HG03558 (cell line): ENCODE results near the gene TOGARAM1.
"Not testable (repeated sequence)": the region's sequence is repeated elsewhere in the genome, so short reads cannot be mapped to it uniquely, and the experiment has no call there.

Experiments used
- ATAC-seq: cut with Tn5 transposase; IDR thresholded peaks from one replicate; pipeline ENCODE4 v1.9.1; 2021; ENCODE audit warnings: moderate number of reproducible peaks; ENCODE audit not compliant: unreplicated experiment; ENCODE audit errors: extremely low read depth

The TOGARAM1 gene

DNA sequence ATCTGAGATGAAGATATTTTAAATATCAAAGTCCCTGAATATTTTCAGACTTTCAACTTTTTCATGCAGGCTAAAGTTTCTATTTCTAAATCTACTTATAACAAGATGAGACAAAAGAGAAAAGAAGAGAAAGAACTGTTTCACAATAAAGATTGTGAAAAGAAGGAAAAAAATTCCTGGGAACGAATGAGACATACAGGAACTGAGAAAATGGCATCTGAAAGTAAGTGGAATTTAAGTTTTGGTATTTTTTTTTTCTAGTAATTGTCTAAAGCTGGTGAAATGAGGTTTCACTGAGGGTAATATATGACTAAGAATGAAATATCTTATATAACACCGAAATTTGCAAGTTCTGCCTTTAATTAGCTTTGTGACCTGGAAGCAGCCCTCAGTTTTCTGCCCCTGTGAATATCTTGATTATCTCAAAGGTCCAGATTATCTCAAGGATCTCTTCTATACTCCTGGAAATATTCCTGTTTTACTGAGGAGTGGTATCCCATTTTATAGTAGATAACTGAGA is 66.2 kb downstream of the TOGARAM1 start:
- no peak for ATAC-seq

DNA sequence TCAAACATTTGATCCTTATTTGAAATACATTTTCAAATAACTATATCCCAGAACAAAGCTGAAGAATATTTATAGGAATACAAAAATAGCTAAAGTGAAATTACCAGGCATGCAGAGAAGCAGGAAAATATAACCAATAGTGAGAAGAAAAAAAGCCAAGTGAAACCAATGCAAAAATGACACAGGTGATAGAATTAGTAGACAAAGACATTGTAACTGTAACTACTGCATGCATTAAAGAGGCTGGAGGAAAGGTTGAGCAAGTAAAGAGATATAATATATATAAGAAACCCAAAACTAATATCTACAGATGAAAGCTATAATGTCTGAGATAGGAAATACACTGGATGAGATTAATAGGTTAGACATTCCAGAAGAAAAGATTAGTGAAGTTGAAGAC is 72.7 kb downstream of the TOGARAM1 start:
- ATAC-seq = no peak

DNA sequence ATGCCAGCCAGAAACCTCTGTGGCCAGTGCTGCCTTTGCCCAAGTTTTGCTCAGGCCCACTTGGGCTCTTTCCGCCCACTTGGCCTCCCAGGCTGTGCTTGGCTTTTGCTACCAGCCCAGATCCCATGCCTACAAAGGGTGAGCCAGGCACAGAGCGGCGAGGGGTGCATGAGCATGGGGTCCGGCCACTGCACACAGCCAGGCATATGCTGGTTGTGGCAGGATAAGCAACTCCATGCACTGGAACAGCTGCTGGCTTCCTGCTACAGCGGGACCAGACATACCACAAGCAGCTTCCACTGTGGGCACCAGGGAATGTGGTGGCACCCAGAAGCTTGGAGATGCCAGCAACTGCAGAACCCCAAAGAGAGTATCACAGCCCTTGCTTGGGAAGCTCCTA is 76.3 kb downstream of the TOGARAM1 start:
- no peak for ATAC-seq

DNA sequence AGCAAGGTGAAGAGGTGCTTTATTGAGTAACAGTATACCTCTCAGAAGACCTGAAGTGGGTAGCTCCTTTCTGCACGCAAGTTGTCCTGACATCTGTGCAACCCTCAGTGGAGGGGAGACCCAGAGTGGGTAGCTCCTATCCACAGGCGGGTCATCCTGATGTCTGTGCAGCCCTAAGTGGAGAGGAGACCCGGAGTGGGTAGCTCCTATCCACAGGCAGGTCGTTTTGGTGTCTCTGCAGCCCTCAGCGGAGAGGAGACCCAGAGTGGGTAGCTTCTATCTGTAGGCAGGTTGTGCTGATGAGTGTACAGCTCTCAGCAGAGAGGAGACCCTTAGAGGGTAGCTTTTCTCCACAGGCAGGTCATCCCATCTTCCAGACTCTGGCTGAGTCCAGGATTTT is 76.9 kb downstream of the TOGARAM1 start:
- no peak for ATAC-seq

DNA sequence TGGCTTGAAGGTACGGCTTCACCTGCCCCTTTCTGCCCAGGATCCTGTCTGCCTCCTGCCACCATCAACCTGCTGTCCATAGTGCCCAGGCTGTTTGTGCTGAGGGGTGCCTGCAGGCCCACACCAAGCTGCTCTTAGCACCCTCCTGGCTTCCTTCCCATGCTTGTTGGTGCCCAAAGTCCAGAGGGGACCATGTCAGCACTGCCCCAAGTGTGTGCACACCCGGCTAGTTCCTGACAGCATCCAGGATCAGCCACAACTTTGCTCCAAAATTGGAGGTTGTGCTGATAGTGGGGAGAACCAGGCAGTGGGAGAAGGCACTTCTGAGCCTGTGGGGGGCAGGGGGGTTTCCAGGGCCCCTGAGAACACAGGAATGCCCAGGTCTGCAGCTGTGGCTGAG is 77.4 kb downstream of the TOGARAM1 start:
- no peak for ATAC-seq

GRCh38 chr14:45041641-45042040 is 79.7 kb downstream of the TOGARAM1 start:
- ATAC-seq = no peak

GRCh38 chr14:45044638-45045037 is 82.6 kb downstream of the TOGARAM1 start:
- ATAC-seq = no peak

- no peak for ATAC-seq
These were observed 86.4 kb downstream of the TOGARAM1 start for GRCh38 chr14:45048385-45048784.

DNA sequence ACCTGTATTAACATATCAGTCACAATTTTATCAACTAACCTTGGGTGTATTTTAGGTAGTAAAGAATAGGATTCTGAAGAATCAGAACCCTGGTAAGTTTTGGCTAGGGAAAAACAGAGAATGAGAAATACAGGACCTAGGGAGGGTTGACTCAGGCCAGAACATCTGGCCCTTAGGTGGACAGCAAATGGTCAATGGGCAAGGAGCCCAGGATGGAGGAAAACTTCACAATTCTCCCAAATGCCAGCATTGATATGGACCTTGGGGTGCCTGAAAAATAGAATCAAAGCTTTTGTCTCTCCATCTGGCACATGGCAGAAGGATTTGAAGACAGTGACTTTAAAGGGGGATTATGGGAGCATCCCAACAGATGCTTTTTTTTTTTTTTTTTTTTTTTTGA is 89.2 kb downstream of the TOGARAM1 start:
- ATAC-seq = no peak

DNA sequence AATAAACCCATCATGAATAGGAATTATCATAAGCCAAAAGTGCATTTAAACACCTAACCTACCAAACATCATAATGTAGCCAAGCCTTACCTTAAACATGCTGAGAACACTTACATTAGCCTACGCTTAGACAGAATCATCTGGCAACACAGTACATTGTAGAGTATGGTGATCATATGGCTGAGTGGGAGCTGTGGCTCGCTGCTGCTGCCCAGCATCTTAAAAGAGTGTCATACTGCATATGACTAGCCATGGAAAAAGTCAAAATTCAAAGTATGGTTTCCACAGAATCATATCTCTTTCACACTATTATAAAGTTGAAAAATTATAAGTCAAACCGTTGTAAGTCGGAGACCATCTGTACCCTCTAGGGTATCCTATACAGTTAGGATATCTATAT is 89.9 kb downstream of the TOGARAM1 start:
- no peak for ATAC-seq

- ATAC-seq = no peak
These were observed 95.4 kb downstream of the TOGARAM1 start for GRCh38 chr14:45057349-45057748.

GRCh38 chr14:45057881-45058364 is 95.9 kb downstream of the TOGARAM1 start:
- ATAC-seq = no peak

DNA sequence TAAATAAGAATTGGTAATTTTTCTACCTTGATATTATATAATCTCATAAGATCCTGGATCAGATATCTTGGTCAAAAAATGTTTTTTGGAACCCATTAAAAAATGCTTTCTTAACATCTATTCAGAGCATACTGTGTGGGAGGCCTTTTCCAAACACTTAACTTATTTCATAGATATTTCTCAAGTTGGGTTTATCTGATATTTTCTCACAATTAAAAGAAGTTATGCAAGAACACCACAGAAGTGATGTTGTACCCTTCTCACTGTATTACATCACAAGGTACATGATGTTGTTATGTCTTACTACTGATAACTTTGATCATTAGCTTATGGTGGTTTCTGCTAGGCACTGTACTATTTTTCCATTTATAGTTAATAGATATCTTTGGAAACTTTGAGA is 98.6 kb downstream of the TOGARAM1 start:
- no peak for ATAC-seq

DNA sequence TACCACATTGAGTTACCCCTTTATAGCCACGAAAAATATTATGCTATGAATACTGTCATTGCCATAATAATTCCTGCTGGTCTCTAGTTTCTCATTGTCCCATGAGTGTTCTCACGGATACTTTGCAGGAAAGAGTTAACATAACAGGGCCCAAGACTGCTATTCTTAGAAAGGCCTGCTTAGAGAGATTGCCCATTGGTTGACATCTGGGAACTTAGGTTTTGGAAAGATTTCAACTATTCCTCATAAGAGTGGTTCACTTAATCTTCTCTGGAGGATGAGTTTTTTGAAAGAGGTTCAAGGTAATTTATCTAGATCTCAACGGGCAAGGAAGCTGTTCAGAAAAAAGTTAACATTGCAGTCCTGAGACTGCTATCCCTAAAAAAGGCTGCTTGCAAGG is 103.5 kb downstream of the TOGARAM1 start:
- no peak for ATAC-seq

DNA sequence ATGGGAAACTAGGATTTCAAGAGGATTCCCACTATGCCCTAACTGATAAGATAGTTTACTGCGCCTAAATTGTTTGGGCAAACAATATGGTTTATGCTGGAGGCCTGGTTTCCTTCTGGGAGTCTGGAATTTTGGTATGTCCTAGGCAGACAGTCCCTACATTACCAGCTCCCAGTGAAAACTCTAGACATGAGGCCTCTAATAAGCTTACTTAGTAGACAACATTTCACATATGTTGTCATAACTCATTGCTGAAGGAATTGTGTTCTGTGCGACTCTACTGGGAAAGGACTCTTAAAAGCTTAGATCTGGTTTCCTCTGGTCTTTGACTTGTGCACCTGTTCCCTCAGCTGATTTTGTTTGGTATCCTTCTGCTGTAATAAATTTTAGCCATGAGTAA is 104.0 kb downstream of the TOGARAM1 start:
- ATAC-seq = no peak

DNA sequence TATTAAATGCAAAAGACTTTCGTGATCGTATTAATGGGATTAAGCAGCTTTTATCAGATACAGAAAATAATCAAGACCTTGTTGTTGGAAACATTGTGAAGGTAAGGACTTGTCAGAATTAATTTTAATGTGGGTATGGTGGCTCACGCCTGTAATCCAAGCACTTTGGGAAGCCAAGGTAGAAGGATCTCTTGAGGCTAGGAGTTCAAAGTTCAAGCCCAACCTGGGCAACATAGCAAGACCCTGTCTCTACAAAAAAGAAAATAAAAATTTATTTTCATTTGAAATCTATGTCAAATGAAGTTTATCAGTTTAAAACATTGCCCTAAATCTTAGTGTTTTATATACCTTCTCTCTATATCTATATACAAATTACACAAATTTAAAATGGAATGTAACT is 104.7 kb downstream of the TOGARAM1 start:
- no peak for ATAC-seq

- ATAC-seq = no peak
These were observed 106.4 kb downstream of the TOGARAM1 start for GRCh38 chr14:45068396-45068795.

DNA sequence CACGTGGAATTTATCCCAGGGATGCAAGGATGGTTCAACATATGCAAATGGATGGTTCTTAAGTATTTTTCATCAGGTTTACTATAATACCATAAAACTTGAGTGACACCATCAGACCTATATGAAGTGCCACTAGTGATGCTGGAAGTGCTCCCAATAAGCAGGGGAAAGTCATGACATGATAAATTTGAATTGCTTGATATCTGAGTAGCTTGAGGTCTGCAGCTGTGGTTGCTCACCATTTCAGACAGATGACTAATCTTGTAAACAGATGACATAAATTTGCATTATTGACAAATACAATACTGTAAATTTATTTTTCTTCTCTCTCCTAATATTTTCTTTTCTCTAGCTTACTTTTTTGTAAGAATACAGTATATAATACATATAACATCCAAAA is 108.2 kb downstream of the TOGARAM1 start:
- ATAC-seq = no peak

DNA sequence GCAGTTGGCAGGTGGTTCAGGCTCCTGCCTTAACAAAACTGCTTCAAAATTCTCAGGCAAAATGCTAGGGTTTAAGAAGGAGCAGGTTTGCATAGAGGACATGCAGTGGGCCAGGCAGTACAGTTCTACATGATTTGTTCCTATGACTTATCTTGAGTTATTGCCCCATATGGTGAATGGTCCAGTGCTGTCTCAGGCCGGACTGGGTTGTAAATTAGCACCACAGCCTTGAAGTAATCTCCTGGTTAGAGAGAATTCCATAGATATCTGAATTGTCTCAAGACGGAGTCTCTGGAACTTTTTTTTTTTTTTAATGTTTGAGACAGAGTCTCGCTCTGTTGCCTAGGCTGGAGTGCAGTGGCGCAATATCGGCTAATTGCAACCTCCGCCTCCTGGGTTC is 110.1 kb downstream of the TOGARAM1 start:
- ATAC-seq = no peak

DNA sequence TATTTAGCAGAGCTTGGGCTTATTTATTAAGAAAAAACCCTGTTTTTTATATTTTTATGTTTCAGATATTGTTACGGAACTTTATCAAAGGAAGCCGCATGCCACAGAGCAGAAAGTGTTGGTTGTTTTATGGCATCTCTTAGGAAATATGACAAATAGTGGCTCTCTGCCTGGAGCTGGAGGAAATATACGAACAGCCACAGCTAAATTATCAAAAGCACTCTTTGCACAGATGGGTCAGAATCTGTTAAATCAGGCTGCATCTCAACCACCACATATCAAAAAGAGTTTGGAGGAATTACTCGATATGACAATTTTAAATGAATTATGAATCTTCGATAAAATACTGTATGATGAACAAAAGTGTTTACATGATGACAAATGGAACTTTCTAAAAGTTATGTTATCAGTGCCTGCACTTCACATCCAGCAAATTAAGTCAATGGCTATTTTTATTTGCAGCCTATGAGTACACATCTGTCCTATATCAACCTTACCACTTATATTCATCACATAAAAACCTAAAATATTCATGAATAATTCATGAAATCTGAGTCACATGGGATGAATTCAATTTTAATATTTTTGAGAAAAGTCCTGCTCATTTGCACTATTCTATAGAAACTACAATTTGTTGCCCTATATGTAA is 111.4 kb downstream of the TOGARAM1 start:
- ATAC-seq = no peak

DNA sequence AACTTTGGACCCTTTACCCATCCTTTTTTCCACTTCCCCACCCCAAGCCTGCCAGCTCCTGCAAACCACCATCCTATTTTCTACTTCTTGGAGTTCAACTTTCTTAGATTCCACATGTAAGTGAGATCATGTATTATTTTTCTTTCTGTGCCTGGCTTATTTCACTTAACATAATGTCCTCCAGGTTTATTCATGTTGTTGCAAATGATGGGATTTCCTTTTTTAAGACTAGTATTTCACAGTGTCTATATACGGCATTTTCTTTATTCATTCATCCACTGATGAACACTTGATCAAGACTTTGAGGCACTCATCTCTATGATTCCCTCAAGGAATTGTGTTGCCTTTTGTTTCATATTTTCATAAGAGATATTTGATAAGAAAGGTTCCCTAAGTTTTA is 116.3 kb downstream of the TOGARAM1 start:
- no peak for ATAC-seq

DNA sequence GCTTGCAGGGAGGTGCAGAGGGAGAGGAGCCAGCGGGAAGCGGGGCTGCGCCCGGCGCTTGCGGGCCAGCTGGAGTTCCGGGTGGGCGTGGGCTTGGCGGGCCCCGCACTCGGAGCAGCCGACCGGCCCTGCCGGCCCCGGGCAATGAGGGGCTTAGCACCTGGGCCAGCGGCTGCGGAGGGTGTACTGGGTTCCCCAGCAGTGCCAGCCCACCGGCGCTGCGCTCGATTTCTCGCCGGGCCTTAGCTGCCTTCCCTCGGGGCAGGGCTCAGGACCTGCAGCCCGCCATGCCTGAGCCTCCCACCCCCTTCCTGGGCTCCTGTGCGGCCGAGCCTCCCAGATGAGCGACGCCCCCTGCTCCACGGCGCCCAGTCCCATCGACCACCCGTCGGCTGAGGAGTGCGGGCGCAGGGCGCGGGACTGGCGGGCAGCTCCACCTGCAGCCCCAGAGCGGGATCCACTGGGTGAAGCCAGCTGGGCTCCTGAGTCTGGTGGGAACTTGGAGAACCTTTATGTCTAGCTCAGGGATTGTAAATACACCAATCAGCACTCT is 118.5 kb downstream of the TOGARAM1 start:
- not testable (repeated sequence) for ATAC-seq
